ENCODE results near the gene RYR3. TPM values are rescaled to one million over a fixed set of nuclear protein-coding genes. Genes with fewer than 3 reads are reported as not detected.

The RYR3 gene
- total and polyA plus RNA-seq, 2 of the 13 experiments (the other 11 are each of a cell fraction or from before 2014, with no cell fraction given), result not detected

- Histone ChIP-seq H3K9ac (ENCODE audit: insufficient read depth, low read depth, low read length) (no peak overlapping the region), H4K20me1 (ENCODE audit: insufficient read depth, low read length) (no peaks in the 10 kb centered on the region), H3K4me1 (ENCODE audit: insufficient read depth, low read length) (no peaks in the 10 kb centered on the region), H3K36me3 (replicated peaks in 1 of 2; ENCODE audit: control insufficient read depth in 1 of 2, insufficient read depth in 2 of 2, low read length in 2 of 2) (no peaks in the 10 kb centered on the region), H2AFZ (ENCODE audit: low read length) (no peak overlapping the region), H3K4me3 (replicated peaks in 1 of 3; ENCODE audit: insufficient read depth in 1 of 3, low read depth in 2 of 3, low read length in 3 of 3) (no peak overlapping the region), H3K27me3 (ENCODE audit: control insufficient read depth in 1 of 2, insufficient read depth in 2 of 2, low read length in 2 of 2) (no peaks in the 10 kb centered on the region; a peak in 1 of 5 replicates), H3K4me2 (ENCODE audit: low read depth, low read length) (no peak overlapping the region), H3K27ac (ENCODE audit: extremely low read length, insufficient read depth, low read length) (no peak overlapping the region), H3K9me3 (ENCODE audit: low read length) (no peaks in the 10 kb centered on the region), H3K79me2 (ENCODE audit: insufficient read depth, low read length) (no peaks in the 10 kb centered on the region)
- FAIRE-seq, result no peak
- WGBS (ENCODE audit: low lambda C conversion rate), result 0% methylated on average over 1 of the region's 2 CpGs
- in situ Hi-C loops (cut with HindIII; ENCODE audit: extremely low pct_ligation_motif_present, low pct_unique_long_range_greater_than_20kb) (no loop called here), intact Hi-C loops (cut with micrococcal nuclease; ENCODE audit: unreplicated experiment) (no loop called here)
- no peak for DNase-seq (ENCODE audit: low spot score)
- POLR2A ChIA-PET, result no interaction called here
- ATAC-seq, result no peak
- CTCF ChIA-PET (ENCODE audit: low intra/inter-chr PET ratio, low total read pairs), result no interaction called here
- BruUV-seq (replicated peaks), result no TSS peak
- TF ChIP-seq ARNT (IDR thresholded peaks at IDR 0.05) (no peak), SIX1 (CRISPR knock-in tag; IDR thresholded peaks at IDR 0.05; ENCODE audit: borderline replicate concordance) (no peak), ARID2 (CRISPR knock-in tag; IDR thresholded peaks at IDR 0.05; ENCODE audit: borderline replicate concordance) (no peak), ZNF570 (CRISPR knock-in tag; IDR thresholded peaks at IDR 0.05; ENCODE audit: borderline replicate concordance) (no peak), ZC3H13 (CRISPR knock-in tag; IDR thresholded peaks at IDR 0.05) (no peak), ZMYM4 (CRISPR knock-in tag; IDR thresholded peaks at IDR 0.05) (no peak), SUZ12 (IDR thresholded peaks at IDR 0.05; ENCODE audit: low read depth, low read length) (no peak), MLLT10 (CRISPR knock-in tag; IDR thresholded peaks at IDR 0.05) (no peak), ZNF747 (CRISPR knock-in tag; IDR thresholded peaks at IDR 0.05; ENCODE audit: borderline replicate concordance) (no peak), ZBTB40 (IDR thresholded peaks at IDR 0.05) (no peak), ZBTB40 (CRISPR knock-in tag; IDR thresholded peaks at IDR 0.05) (no peak), ZNF513 (CRISPR knock-in tag; conservative IDR thresholded peaks at IDR 0.05) (no peak), ZNF12 (CRISPR knock-in tag; IDR thresholded peaks at IDR 0.05) (no peak)
- TF ChIP-seq, protein P1, sequence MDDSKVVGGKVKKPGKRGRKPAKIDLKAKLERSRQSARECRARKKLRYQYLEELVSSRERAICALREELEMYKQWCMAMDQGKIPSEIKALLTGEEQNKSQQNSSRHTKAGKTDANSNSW (CRISPR knock-in tag; IDR thresholded peaks at IDR 0.05; ENCODE audit: borderline replicate concordance), result no peak
- TF ChIP-seq, protein P2, sequence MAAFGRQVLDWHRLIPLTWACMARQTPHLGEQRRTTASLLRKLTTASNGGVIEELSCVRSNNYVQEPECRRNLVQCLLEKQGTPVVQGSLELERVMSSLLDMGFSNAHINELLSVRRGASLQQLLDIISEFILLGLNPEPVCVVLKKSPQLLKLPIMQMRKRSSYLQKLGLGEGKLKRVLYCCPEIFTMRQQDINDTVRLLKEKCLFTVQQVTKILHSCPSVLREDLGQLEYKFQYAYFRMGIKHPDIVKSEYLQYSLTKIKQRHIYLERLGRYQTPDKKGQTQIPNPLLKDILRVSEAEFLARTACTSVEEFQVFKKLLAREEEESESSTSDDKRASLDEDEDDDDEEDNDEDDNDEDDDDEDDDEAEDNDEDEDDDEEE (CRISPR knock-in tag; IDR thresholded peaks at IDR 0.05), result no peak
Observed at GRCh38 chr15:33580526-33580925, 269.8 kb downstream of the RYR3 start.

Data from HepG2 (cell line).